ENCODE measurements around the gene SDK1.
A peak's percentile ranks its signal among the peaks of the same experiment; 100 is the strongest.

SDK1 gene

DNA sequence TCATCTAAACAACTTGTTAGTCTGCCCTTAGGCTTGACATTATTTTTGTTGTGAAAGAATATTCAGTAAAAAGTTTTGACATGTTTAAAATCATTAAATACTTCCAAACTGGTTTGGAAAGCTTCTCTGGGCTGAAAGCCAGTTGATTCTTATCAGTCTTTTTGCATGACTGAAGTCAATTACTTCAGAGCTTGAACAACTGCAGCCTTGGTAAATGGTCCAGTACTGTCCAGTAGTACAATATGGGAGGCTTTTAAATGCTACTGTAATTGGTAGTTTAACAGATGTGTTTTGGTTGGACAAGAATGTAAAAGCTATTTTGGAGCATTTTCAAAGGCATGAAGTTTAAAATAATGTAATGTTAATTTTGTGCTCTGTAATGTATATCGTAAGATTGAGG is 103.4 kb downstream of the SDK1 start:
- H3K27ac Mint-ChIP-seq: no peak overlapping the region
- peaks cover 0 to 5% of the 10 kb centered on the region in 2 donors for H3K9me3 Mint-ChIP-seq
- H3K4me1 Mint-ChIP-seq: peaks cover 18% of the 10 kb centered on the region
- no peak overlapping the region for H3K4me3 Mint-ChIP-seq
- ATAC-seq (no peak), DNase-seq (no peak)
- peaks cover 17% of the 10 kb centered on the region for H3K27me3 Mint-ChIP-seq

DNA sequence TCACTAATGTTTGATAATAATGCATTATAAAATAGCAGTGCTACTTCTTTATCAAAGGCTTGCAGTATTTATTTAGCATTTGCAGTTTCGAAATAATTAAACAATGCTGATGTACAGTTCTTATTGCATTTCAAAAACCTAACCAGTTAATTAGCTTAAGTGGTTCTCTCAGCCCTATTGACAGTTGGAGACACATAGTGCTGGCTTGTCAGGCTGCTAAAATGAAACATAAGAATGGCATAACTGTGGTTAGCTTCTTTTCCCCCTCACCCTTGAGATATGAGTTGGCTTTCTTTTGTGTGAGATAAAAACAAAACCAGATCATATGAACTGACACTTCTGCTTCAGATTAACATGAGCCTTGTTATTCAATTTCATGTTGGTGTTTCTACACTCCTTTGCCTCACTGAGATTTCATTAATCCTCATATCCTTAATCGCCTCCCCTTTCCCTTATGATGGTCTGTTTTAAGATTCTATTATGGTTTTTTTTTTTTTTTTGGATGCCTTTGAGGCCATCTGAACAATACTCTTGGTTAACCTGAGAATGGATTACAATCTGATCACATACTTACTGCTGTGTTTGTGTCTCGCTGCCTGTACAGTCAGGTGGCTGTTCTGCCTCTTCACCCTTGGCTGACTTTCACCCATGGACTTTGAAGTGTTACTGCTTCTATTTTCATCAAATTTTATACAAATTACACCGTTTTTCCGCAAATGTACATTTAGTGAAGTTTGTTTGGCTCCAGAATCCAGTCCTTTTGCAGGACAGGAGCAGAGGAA is 108.0 kb downstream of the SDK1 start:
- no peak for DNase-seq
- H3K4me3 Mint-ChIP-seq: peak overlapping the region; percentile 3 to 21
- H3K27me3 Mint-ChIP-seq: peaks cover 17% of the 10 kb centered on the region
- H3K9me3 Mint-ChIP-seq: no peaks in the 10 kb centered on the region
- peak; percentile 97 for ATAC-seq
- H3K27ac Mint-ChIP-seq: peak overlapping the region in 1 of 2 donors; percentile 49
- H3K4me1 Mint-ChIP-seq: peaks cover 21% of the 10 kb centered on the region

GRCh38 chr7:3412871-3413270 is 111.8 kb downstream of the SDK1 start:
- Mint-ChIP-seq H3K9me3 (no peaks in the 10 kb centered on the region), H3K27ac (no peak overlapping the region), H3K4me3 (no peak overlapping the region), H3K4me1 (peaks cover 11% of the 10 kb centered on the region), H3K27me3 (peaks cover 2% of the 10 kb centered on the region)
- DNase-seq (no peak), ATAC-seq (no peak)

GRCh38 chr7:3415861-3416312 is 114.8 kb downstream of the SDK1 start:
- DNase-seq: no peak
- H3K4me1 Mint-ChIP-seq: no peaks in the 10 kb centered on the region
- no peaks in the 10 kb centered on the region for H3K27me3 Mint-ChIP-seq
- no peaks in the 10 kb centered on the region for H3K9me3 Mint-ChIP-seq
- no peak overlapping the region for H3K4me3 Mint-ChIP-seq
- H3K27ac Mint-ChIP-seq: no peak overlapping the region
- no peak for ATAC-seq

DNA sequence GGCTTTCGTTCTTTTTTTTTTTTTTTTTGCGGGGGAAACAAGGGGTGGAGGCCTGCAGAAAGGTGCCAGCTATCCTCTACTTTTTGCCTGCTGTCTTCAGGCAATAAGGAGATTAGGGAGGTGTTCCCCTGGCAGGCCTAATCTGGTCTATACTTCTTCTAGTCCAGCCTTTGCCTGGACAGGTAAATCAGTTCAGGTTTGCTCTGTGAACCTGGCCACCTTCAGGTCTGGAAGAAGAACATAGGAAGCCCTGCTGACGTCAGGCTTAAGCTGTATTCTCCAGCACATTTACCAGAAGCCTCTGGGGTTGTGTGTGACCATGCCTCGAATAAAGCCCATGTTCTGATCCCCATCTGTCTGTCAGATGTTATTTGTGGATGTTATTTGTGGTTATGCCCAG is 115.4 kb downstream of the SDK1 start:
- no peak overlapping the region for H3K27ac Mint-ChIP-seq
- no peaks in the 10 kb centered on the region for H3K4me1 Mint-ChIP-seq
- H3K4me3 Mint-ChIP-seq: no peak overlapping the region
- ATAC-seq (no peak), DNase-seq (no peak)
- peaks cover 1 to 3% of the 10 kb centered on the region in 2 donors for H3K9me3 Mint-ChIP-seq
- no peaks in the 10 kb centered on the region for H3K27me3 Mint-ChIP-seq

DNA sequence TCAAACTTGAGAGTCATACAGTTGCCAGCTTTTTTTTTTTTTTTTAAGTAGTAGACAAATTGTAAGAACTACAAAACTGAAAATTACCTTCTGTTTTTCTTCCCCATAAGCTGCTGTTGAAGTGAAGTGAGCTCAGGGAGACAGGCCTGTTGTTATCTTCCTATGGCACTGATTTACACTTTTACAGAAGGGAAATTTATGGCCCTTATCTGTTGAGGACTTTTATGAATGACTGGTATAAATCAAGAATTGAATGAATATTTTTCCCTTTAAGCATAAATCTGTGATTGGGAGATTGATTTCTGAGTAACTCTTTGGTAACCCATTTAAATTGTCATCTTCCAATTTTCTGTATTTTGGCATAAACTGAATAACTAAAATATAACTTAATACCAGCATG is 124.0 kb downstream of the SDK1 start:
- no peaks in the 10 kb centered on the region for H3K4me1 Mint-ChIP-seq
- no peak overlapping the region for H3K27ac Mint-ChIP-seq
- no peaks in the 10 kb centered on the region for H3K27me3 Mint-ChIP-seq
- H3K4me3 Mint-ChIP-seq: no peak overlapping the region
- no peak for DNase-seq
- peaks cover 7 to 9% of the 10 kb centered on the region in 2 donors for H3K9me3 Mint-ChIP-seq
- ATAC-seq: no peak

GRCh38 chr7:3426064-3426463 is 125.0 kb downstream of the SDK1 start:
- Mint-ChIP-seq H3K4me3 (no peak overlapping the region), H3K27me3 (no peaks in the 10 kb centered on the region), H3K4me1 (no peaks in the 10 kb centered on the region), H3K9me3 (peaks cover 7 to 9% of the 10 kb centered on the region in 2 donors), H3K27ac (no peak overlapping the region)
- DNase-seq (no peak), ATAC-seq (no peak)

DNA sequence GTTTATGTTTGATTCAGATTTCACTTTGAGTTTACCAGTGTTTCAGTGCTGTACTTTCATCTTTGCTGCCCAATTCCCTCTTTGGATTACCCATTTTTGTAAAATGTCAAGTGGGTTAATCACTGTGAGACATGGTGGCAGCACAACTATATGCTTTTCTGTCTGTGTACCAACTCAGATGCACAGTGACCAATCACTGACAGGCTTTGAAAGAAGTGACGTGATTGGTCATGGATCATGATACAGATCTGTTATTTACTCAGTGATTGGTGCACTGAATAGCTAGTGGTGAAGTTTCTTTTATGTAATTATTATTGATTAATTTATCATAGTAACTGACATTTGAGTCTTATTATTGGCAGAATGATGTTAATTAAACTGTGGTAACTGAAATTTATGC is 126.9 kb downstream of the SDK1 start:
- no peaks in the 10 kb centered on the region for H3K27me3 Mint-ChIP-seq
- DNase-seq (no peak), ATAC-seq (no peak)
- no peaks in the 10 kb centered on the region for H3K9me3 Mint-ChIP-seq
- H3K4me1 Mint-ChIP-seq: no peaks in the 10 kb centered on the region
- H3K4me3 Mint-ChIP-seq: no peak overlapping the region
- H3K27ac Mint-ChIP-seq: no peak overlapping the region

GRCh38 chr7:3429981-3430380 is 128.9 kb downstream of the SDK1 start:
- Mint-ChIP-seq H3K4me3 (no peak overlapping the region), H3K27ac (no peak overlapping the region), H3K9me3 (no peaks in the 10 kb centered on the region), H3K4me1 (no peaks in the 10 kb centered on the region), H3K27me3 (no peaks in the 10 kb centered on the region)
- ATAC-seq (no peak), DNase-seq (no peak)

DNA sequence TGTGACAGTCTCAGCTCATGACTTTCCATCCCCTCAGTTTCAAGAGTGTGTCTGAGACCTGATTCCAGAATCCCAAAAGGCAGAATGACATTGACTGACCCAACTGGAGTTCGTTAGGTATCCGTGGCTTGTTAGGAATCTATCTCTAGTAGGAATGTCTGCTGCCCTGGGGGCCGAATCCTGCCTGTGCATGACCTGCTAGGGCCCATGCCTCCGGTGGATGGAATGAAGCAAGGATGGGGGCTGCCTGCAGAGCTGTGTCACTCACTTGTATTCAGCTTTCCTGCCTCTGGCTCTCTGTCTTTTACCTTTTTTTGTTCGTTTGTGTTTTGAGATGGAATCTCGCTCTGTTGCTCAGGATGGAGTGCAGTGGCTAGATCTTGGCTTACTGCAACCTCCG is 129.5 kb downstream of the SDK1 start:
- no peak overlapping the region for H3K4me3 Mint-ChIP-seq
- H3K9me3 Mint-ChIP-seq: no peaks in the 10 kb centered on the region
- no peaks in the 10 kb centered on the region for H3K27me3 Mint-ChIP-seq
- H3K4me1 Mint-ChIP-seq: no peaks in the 10 kb centered on the region
- DNase-seq: no peak
- no peak overlapping the region for H3K27ac Mint-ChIP-seq
- no peak for ATAC-seq

- Mint-ChIP-seq H3K4me3 (no peak overlapping the region), H3K9me3 (no peaks in the 10 kb centered on the region), H3K27ac (no peak overlapping the region), H3K4me1 (no peaks in the 10 kb centered on the region), H3K27me3 (no peaks in the 10 kb centered on the region)
- ATAC-seq (no peak), DNase-seq (no peak)
These were observed 130.3 kb downstream of the SDK1 start for GRCh38 chr7:3431306-3431705.

DNA sequence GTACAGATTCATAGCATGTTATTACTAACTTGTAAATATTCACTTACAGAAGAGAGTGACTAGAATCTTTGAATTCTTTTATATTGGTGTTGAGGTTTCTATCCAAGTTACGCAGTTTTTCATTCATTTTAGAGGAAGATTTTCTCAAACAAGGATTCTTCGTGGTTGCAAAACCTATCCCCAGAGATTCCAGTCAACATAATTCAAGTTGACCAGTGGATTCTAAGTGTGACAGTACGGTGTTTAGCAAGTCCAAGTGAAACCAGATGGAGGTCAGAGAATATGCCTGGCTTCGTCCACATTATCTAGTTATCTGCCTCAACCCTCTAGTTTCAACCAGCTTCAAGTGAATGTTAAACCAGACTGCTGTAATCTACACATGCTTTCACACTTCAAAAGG is 131.9 kb downstream of the SDK1 start:
- DNase-seq (no peak), ATAC-seq (no peak)
- Mint-ChIP-seq H3K9me3 (no peaks in the 10 kb centered on the region), H3K4me1 (no peaks in the 10 kb centered on the region), H3K27me3 (no peaks in the 10 kb centered on the region), H3K4me3 (no peak overlapping the region), H3K27ac (no peak overlapping the region)

- H3K27me3 Mint-ChIP-seq: no peaks in the 10 kb centered on the region
- ATAC-seq (no peak), DNase-seq (no peak)
- H3K27ac Mint-ChIP-seq: no peak overlapping the region
- no peaks in the 10 kb centered on the region for H3K9me3 Mint-ChIP-seq
- no peaks in the 10 kb centered on the region for H3K4me1 Mint-ChIP-seq
- no peak overlapping the region for H3K4me3 Mint-ChIP-seq
These were observed 133.6 kb downstream of the SDK1 start for GRCh38 chr7:3434611-3435010.

DNA sequence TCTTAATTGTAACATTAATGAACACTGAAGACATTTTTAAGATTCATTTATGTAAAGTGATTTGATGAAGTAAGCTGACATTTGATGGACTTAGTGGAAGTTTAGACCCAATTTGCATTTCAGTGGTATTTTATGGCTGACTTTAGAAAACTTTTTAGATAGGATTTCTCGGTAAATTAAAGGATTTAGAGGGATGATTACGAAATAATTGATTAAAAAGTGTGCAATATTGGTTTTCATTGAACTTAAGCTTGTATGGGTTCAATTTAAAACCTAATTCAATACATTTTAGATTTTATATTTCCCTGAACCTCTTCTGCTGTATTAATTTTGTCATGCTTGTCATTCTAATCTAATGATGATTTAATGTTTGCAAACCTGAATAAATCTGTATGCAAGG is 135.1 kb downstream of the SDK1 start:
- no peak for ATAC-seq
- H3K4me1 Mint-ChIP-seq: no peaks in the 10 kb centered on the region

GRCh38 chr7:3436746-3437145 is 135.7 kb downstream of the SDK1 start:
- Mint-ChIP-seq H3K27ac (no peak overlapping the region), H3K4me1 (no peaks in the 10 kb centered on the region), H3K9me3 (no peaks in the 10 kb centered on the region), H3K4me3 (no peak overlapping the region), H3K27me3 (no peaks in the 10 kb centered on the region)
- ATAC-seq (no peak), DNase-seq (no peak)

More for the DNA sequence above, 135.1 kb downstream of the SDK1 start:
- Mint-ChIP-seq H3K4me3 (no peak overlapping the region), H3K27ac (no peak overlapping the region), H3K9me3 (no peaks in the 10 kb centered on the region), H3K27me3 (no peaks in the 10 kb centered on the region)
- DNase-seq: no peak

- Mint-ChIP-seq H3K27me3 (no peaks in the 10 kb centered on the region), H3K4me1 (no peaks in the 10 kb centered on the region), H3K4me3 (no peak overlapping the region), H3K27ac (no peak overlapping the region), H3K9me3 (no peaks in the 10 kb centered on the region)
- DNase-seq: no peak
- ATAC-seq: no peak
These were observed 136.4 kb downstream of the SDK1 start for GRCh38 chr7:3437467-3437866.

- H3K27ac Mint-ChIP-seq: no peak overlapping the region
- no peak for DNase-seq
- H3K4me1 Mint-ChIP-seq: no peaks in the 10 kb centered on the region
These were observed 137.3 kb downstream of the SDK1 start for GRCh38 chr7:3438352-3438751.

More at GRCh38 chr7:3438352-3438751, 137.3 kb downstream of the SDK1 start:
- no peak for ATAC-seq
- Mint-ChIP-seq H3K4me3 (no peak overlapping the region), H3K9me3 (no peaks in the 10 kb centered on the region), H3K27me3 (no peaks in the 10 kb centered on the region)

Data from stimulated activated naive CD8-positive, alpha-beta T cell treated with anti-CD3 and anti-CD28 coated beads, Interleukin-15, amount 100 ng/mL, for 72 hours (primary cell).